HG02763 (cell line): Measurements from ENCODE around the gene ZNF282.
"Not testable (repeated sequence)": the region's sequence is repeated elsewhere in the genome, so short reads cannot be mapped to it uniquely, and the experiment has no call there.

Experiments
- ATAC-seq: cut with Tn5 transposase; IDR thresholded peaks from one replicate; pipeline ENCODE4 v1.9.1; 2021; ENCODE audit warnings: mild to moderate bottlenecking, moderate library complexity; ENCODE audit not compliant: unreplicated experiment

The ZNF282 gene

DNA sequence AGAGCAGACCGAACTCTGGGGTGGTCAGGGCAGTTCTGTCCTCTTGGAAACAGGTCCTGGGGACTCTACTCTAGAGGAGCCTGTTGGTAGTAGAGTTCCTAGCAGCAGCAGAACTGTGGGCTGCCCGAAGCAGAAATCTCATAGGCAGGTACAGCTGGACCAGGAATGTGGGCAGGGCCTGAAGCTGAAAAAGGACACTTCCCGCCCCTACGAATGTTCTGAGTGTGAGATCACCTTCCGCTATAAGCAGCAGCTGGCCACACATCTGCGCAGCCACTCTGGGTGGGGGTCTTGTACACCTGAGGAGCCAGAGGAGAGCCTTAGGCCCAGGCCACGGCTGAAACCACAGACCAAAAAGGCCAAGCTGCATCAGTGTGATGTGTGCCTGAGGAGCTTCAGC lies 58.3 kb downstream of the ZNF282 start:
- ATAC-seq: no peak

- ATAC-seq: no peak
These were observed 59.0 kb downstream of the ZNF282 start for GRCh38 chr7:149254181-149254858.

DNA sequence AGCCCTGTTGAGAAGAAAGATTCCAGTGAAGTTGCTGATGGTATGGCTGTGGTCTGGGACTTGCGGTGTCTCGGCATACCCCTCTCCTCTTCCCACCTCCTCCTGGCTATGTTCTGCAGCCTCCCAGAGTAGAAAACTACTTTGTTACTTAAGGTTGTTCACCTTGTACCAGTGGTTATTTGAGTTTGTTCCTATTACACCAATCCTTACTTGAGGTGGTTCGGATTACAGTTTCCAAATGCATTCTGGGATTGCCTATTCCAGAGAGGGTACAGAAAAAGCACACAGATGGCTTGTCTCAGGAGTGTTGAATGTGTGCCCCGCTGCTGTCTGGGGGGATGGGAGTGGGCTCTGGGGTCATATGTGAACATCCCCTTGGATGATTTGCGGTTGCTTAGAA lies 59.8 kb downstream of the ZNF282 start:
- no peak for ATAC-seq

GRCh38 chr7:149256568-149256967 lies 61.2 kb downstream of the ZNF282 start:
- no peak for ATAC-seq

DNA sequence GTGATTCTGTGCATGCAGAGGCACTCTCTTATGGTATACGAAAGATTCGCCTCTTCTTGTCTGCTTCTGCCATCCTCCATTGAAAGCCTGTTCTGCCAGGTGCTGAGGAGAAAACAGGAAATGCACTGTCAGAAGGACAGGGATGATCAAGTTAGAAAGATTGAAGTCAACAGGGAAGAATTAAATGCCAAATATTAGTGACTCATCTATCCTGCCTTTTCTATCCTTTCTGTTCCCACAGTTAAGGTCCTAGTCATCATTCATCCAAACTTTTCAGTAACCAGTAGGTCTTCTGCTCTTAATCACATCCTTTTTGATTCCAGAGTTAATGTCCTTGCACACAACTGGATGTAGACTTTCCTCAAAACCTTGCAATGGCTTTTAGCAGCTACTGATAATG lies 61.8 kb downstream of the ZNF282 start:
- no peak for ATAC-seq

GRCh38 chr7:149261316-149261828 lies 66.0 kb downstream of the ZNF282 start:
- ATAC-seq: no peak

GRCh38 chr7:149261829-149262617 lies 66.7 kb downstream of the ZNF282 start, which contains the start of gene ZNF783:
TSS of gene ZNF783 (plus strand) at chr7:149262196. CDS start at chr7:149262334, 138 bp downstream.
- peak; percentile 88 for ATAC-seq

- no peak for ATAC-seq
These were observed 71.1 kb downstream of the ZNF282 start for GRCh38 chr7:149266451-149266850.

- no peak for ATAC-seq
These were observed 72.4 kb downstream of the ZNF282 start for GRCh38 chr7:149267733-149268132.

GRCh38 chr7:149274424-149274823 lies 79.1 kb downstream of the ZNF282 start:
- not testable (repeated sequence) for ATAC-seq
